MG63 (cell line): ENCODE measurements around the gene PTPRM. TPM values are rescaled to one million over a fixed set of nuclear protein-coding genes. Genes with fewer than 3 reads are reported as not detected.

Experiments
- DNase-seq: peaks from one replicate; pipeline ENCODE4 v3.0.0-alpha.2; 2020
- H3K27me3 ChIP-seq: fragments of 250-450 bp; sonication (Bioruptor Pico); 2 replicates; pipeline ENCODE4 v1.5.1; 2020; ENCODE audit warnings: mild to moderate bottlenecking, moderate library complexity
- H3K36me3 ChIP-seq: fragments of 250-450 bp; sonication (Bioruptor Pico); 2 replicates; pipeline ENCODE4 v1.5.1; 2020; ENCODE audit warnings: mild to moderate bottlenecking, moderate library complexity
- H3K4me3 ChIP-seq: fragments of 250-450 bp; sonication (Bioruptor Pico); 2 replicates; pipeline ENCODE4 v1.5.1; 2020; ENCODE audit warnings: mild to moderate bottlenecking, moderate library complexity
- H3K9me3 ChIP-seq: fragments of 250-450 bp; sonication (Bioruptor Pico); 2 replicates; pipeline ENCODE4 v1.5.1; 2020; ENCODE audit warnings: mild to moderate bottlenecking, moderate library complexity
- total RNA-seq: library from RNA; depleted of rRNA; stranded (reverse); fragments of >200 nt; shearing (Covaris generic); gene quantifications from 2 replicates; pipeline ENCODE4 v1.2.3, GENCODE V29; 2014; ENCODE audit warnings: low replicate concordance

Gene PTPRM
- total RNA-seq, 1 experiment from 2014 or later: 13.2 TPM

- no peaks in the 10 kb centered on the region for H3K36me3 ChIP-seq
These were observed 812.9 kb downstream of the PTPRM start for GRCh38 chr18:8380006-8380405.

DNA sequence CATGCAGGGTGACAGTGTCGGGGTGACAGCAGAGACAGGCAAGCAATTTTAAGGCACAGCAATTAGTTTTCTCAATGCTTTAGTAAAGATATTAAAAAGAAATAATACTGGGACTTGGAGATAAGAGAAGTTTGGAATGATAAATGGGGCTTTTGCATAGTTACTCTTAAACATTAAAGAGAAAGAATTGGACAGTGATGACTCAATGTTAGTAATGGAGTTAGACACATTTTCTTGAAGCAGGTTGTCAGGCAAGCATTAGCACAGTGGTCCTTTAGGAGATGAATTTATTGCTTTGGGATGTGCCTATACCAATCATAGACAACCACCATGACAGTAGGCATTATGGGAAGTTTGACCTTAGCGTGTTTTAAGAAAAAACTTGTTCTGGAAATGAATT lies 813.8 kb downstream of the PTPRM start:
- Histone ChIP-seq H3K4me3 (no peak overlapping the region), H3K27me3 (no peaks in the 10 kb centered on the region)
- no peak for DNase-seq

More at GRCh38 chr18:8380006-8380405, 812.9 kb downstream of the PTPRM start:
- Histone ChIP-seq H3K9me3 (no peaks in the 10 kb centered on the region), H3K27me3 (no peaks in the 10 kb centered on the region), H3K4me3 (no peak overlapping the region)
- DNase-seq: no peak

GRCh38 chr18:8381821-8382459 lies 814.8 kb downstream of the PTPRM start:
- Histone ChIP-seq H3K4me3 (no peak overlapping the region), H3K27me3 (no peaks in the 10 kb centered on the region), H3K9me3 (no peaks in the 10 kb centered on the region), H3K36me3 (no peaks in the 10 kb centered on the region)
- peak; percentile 5 for DNase-seq

More for the DNA sequence above, 813.8 kb downstream of the PTPRM start:
- H3K9me3 ChIP-seq: no peaks in the 10 kb centered on the region
- H3K36me3 ChIP-seq: no peaks in the 10 kb centered on the region

DNA sequence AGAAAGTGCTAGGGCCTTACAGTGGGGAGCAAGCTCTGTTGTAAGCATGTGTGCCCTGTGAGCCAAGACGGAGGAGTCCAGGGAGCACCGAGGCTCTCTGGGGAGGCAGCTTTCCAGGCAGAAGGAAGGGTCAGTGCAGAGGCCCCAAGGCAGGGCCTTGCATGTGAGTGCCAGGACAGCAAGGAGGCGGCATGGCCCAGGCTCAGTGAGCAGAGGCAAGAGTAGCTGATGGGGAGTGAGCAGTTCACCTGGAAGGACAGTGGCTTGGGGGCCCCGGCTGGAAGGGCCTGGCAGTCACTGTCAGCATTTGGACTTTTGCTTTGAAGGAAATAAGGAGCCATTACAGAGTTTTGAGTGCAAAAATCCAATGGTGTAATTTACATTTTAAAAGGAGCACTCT lies 818.3 kb downstream of the PTPRM start:
- Histone ChIP-seq H3K9me3 (no peaks in the 10 kb centered on the region), H3K27me3 (no peaks in the 10 kb centered on the region), H3K36me3 (no peaks in the 10 kb centered on the region), H3K4me3 (no peak overlapping the region)
- DNase-seq: no peak

DNA sequence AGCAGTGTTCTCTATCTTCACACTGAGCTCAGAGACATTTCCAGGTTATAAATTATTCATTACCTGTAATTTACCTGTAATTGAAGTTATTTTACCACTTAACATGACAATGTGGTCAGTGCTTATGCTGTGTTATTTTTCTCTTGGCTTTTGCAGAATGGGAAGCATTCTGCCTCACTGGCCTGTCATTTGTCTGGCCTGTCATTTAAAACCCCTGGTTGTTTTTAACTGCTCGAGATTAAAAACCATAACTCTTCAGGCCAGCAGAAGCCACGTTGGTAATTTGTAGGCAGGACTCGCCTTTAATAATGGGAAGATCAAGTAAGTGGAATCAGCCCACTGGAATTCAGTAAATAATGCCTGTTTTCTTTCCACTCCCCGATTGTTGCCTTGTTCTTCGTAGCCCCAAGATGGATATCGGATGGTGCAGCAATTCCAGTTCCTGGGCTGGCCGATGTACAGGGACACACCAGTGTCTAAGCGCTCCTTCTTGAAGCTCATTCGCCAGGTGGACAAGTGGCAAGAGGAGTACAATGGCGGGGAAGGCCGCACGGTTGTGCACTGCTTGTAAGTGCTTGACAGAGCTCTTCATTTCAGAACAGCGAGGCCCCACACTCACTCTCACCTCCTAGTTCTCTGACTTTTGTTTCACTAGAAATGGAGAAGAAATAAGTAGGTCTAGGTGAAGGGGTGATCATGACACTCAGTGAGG lies 819.7 kb downstream of the PTPRM start:
- Histone ChIP-seq H3K36me3 (no peaks in the 10 kb centered on the region), H3K27me3 (no peaks in the 10 kb centered on the region), H3K4me3 (no peak overlapping the region), H3K9me3 (no peaks in the 10 kb centered on the region)
- no peak for DNase-seq

- no peaks in the 10 kb centered on the region for H3K27me3 ChIP-seq
- DNase-seq: peak; percentile 45
- no peaks in the 10 kb centered on the region for H3K36me3 ChIP-seq
- no peak overlapping the region for H3K4me3 ChIP-seq
- H3K9me3 ChIP-seq: no peaks in the 10 kb centered on the region
These were observed 822.5 kb downstream of the PTPRM start for GRCh38 chr18:8389391-8390340.

GRCh38 chr18:8391068-8391467 lies 824.0 kb downstream of the PTPRM start:
- no peak overlapping the region for H3K4me3 ChIP-seq
- no peak for DNase-seq
- H3K36me3 ChIP-seq: no peaks in the 10 kb centered on the region
- no peaks in the 10 kb centered on the region for H3K9me3 ChIP-seq
- H3K27me3 ChIP-seq: no peaks in the 10 kb centered on the region

- H3K36me3 ChIP-seq: no peaks in the 10 kb centered on the region
- H3K4me3 ChIP-seq: no peak overlapping the region
- H3K27me3 ChIP-seq: no peaks in the 10 kb centered on the region
- no peaks in the 10 kb centered on the region for H3K9me3 ChIP-seq
- no peak for DNase-seq
These were observed 829.1 kb downstream of the PTPRM start for GRCh38 chr18:8396254-8396653.

DNA sequence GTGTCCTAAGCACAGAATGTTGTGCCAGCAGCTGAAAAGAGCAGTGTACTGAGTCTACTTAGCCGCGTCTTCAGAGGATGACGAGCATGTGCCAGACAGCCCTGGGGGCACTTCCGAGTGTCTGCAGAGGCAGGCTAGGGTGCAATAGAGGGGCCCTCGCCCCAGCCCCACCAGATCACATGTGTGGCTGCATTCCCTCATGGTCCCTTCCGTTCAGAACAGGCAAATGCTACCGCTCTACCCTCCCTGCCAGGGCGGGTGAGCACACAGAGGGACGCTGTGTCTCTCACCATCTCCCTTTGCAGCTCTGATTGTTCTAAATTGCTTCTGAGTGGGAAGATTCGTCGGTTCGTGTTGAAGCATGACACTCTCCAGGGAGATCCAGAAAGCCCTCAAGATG lies 829.9 kb downstream of the PTPRM start:
- H3K36me3 ChIP-seq: no peaks in the 10 kb centered on the region
- DNase-seq: no peak
- H3K4me3 ChIP-seq: no peak overlapping the region
- H3K27me3 ChIP-seq: no peaks in the 10 kb centered on the region
- H3K9me3 ChIP-seq: no peaks in the 10 kb centered on the region

- no peak for DNase-seq
- Histone ChIP-seq H3K27me3 (no peaks in the 10 kb centered on the region), H3K36me3 (no peaks in the 10 kb centered on the region), H3K9me3 (no peaks in the 10 kb centered on the region), H3K4me3 (no peak overlapping the region)
These were observed 832.0 kb downstream of the PTPRM start for GRCh38 chr18:8399138-8399537.

DNA sequence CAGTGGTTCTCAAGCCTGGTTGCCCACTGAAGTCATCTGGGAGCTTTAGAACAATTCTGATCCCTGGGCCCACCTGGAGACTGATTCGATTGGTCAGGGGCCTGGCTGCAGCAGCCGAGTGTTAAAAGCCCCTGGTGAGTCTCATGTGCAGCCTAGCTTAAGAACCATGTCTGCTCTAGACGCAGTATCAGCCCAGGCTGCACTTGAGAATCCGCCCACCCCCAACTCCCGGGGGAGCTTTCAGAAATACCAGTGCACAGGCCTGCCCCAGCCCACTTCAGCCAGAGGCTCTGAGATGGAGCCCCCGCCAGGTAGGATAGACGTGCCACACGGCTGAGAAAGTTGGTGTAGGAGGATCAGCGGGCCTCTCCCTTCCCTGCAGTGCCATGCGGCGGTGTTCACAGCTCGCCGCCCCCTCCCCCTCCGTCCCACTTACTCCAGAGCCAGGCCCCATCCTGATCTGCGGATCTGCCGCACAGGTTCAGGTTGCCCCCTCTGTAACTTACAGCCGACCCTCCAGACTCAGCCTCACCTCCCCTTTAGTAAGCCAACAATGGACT lies 833.2 kb downstream of the PTPRM start:
- DNase-seq: no peak

DNA sequence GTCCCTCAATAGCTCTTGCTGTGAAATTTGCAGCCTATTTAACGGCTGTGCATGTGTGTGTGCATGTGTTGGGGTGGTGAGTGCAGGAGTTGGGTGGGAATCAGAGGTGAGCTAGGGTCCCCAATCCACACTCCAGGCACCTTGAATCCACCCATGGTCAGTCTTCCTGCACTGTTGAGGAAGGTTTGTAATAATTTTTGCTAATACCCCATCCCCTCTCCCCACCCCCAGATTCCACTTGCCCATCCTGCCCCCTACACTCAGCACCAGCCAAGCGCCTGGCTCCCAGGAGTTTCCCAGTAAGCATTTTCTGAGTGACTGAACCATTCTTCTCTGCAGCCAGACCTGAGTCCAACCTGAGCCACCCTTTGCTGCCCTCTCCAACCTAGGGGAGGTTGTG lies 833.7 kb downstream of the PTPRM start:
- Histone ChIP-seq H3K36me3 (no peaks in the 10 kb centered on the region), H3K4me3 (no peak overlapping the region), H3K27me3 (no peaks in the 10 kb centered on the region), H3K9me3 (no peaks in the 10 kb centered on the region)
- no peak for DNase-seq

More for the DNA sequence above, 833.2 kb downstream of the PTPRM start:
- H3K9me3 ChIP-seq: no peaks in the 10 kb centered on the region
- H3K4me3 ChIP-seq: no peak overlapping the region
- no peaks in the 10 kb centered on the region for H3K27me3 ChIP-seq
- no peaks in the 10 kb centered on the region for H3K36me3 ChIP-seq

GRCh38 chr18:8401606-8402005 lies 834.5 kb downstream of the PTPRM start:
- H3K36me3 ChIP-seq: no peaks in the 10 kb centered on the region
- H3K9me3 ChIP-seq: no peaks in the 10 kb centered on the region
- no peaks in the 10 kb centered on the region for H3K27me3 ChIP-seq
- DNase-seq: no peak
- H3K4me3 ChIP-seq: no peak overlapping the region

DNA sequence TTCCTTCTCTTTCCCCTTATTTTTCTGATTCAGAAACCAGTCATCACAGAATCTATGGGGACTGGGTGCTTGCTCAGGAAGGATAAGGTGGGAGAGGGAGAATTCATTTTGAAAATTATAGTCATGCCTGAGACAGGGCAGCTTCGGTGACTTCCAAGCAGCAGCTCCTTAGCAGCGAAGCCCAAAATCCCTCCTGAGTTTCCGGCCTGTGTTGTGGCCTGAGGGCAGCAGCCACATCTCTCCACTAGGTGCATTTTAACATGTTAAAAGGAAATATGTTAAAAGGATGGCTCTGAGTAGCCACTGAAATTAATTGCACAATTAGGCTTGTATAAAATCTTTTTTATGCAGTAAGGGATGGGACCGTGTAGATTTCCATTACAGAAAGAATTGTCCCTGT lies 835.1 kb downstream of the PTPRM start:
- no peak overlapping the region for H3K4me3 ChIP-seq
- no peak for DNase-seq
- no peaks in the 10 kb centered on the region for H3K27me3 ChIP-seq
- H3K36me3 ChIP-seq: no peaks in the 10 kb centered on the region
- H3K9me3 ChIP-seq: no peaks in the 10 kb centered on the region

DNA sequence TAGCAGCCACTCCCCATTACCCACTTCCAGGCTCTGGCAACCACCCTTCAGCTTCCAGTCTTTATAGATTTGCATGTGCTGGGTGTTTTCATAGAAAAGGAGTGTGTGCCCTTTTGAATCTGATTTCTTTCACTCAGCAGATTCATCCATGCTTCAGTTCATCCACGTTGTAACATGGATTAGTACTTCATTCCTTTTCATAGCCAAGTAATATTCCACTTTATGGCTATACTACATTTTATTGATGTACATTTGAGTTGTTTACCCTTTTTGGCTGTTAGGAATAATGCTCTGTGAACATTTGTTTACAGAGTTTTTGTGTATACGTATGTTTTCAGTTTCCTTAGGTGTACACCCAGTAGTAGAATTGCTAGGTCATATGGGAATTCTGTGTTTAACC lies 836.6 kb downstream of the PTPRM start:
- no peak for DNase-seq
- Histone ChIP-seq H3K36me3 (no peaks in the 10 kb centered on the region), H3K4me3 (no peak overlapping the region), H3K27me3 (no peaks in the 10 kb centered on the region), H3K9me3 (no peaks in the 10 kb centered on the region)

GRCh38 chr18:8406186-8406867 lies 839.2 kb downstream of the PTPRM start:
- no peak for DNase-seq
- Histone ChIP-seq H3K9me3 (peaks cover 5% of the 10 kb centered on the region), H3K36me3 (no peaks in the 10 kb centered on the region), H3K27me3 (no peaks in the 10 kb centered on the region), H3K4me3 (no peak overlapping the region)
